Kidney glomerular epithelial cell (primary cell): ENCODE measurements around the gene CHST10.

Source experiments
- DNase-seq: peaks from one replicate; lab custom pipeline; 2025; lab: John Stamatoyannopoulos, UW

CHST10 gene

DNA sequence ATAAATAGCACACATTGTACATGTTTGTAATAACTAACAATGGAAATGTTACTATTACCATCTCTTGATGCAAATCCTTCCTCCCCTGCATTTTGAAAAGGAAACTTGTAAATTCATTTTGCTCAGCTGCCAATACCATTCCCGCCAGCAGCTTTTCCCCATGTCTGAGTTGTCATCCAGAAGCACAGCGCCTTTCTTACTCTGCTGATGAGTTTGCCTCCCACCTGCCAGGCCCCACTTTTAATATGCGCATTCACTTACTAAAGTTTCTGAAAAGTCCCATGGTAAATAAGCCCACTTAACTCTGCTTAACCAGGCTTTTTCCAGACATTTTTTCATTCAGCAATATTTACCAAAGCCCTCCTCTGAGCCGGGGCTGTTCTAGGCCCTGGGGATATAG is 3.9 kb downstream of the CHST10 start:
- no peak for DNase-seq

DNA sequence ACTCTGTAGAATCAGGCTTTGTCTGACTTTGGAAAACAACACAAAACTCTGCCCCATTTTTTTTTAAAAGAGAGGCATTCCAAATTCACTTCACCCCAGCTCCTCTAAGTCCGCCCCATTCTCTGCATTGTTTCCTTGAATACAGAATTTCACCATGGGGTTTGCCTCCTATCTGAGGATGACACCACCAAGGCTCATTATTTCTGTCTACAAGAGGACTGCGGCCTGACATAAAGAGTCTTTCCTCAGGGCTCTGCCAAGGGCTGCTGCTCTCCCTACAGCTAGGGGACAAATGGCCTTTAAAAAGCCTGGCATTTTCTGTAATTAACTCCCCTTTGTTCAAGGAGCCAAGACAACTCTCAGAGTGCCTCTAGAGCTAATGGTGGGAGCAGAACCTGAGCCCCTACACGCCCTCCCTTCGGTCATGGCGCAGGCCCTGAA is 4.6 kb downstream of the CHST10 start:
- DNase-seq: no peak

DNA sequence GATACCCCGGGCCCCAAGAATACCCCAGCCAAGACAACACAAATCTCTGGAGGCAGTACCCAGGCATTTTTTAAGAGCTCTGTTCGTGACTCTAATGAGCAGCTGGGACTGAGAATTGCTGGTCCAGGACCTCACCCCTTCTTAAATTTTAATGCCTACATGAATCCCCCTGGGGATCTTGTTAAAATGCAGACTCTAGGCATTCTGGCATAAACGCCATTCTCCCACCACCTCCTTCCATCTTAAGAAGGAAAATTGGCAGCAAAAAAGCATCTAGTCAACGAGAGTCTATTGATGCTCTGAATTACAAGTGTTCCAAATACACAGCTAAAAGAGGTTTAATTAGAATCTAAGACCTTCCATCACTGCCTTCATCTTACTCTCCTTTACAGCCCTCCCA is 5.0 kb downstream of the CHST10 start:
- no peak for DNase-seq

DNA sequence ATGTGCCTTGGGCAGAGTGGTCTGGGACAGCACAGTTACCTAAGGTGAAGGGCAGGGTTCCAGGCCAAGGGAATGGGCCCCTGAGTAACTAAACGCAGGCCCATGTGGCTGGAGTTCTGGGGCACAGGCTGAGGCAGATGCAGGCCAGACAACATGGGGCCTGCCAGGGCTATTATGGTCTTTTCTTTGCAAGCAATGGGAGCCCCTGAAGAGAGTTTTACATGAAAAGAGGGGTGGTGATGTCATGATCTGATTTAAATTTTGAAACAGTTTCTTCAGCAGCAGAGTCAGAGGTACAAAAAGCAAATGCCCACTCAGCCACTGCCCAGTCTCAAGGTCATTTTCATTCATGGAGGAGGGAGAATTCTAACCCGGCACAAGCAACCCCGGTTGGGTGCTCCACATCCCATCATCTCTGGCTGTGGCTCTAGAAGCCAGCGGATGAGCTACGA is 5.6 kb downstream of the CHST10 start:
- no peak for DNase-seq

DNA sequence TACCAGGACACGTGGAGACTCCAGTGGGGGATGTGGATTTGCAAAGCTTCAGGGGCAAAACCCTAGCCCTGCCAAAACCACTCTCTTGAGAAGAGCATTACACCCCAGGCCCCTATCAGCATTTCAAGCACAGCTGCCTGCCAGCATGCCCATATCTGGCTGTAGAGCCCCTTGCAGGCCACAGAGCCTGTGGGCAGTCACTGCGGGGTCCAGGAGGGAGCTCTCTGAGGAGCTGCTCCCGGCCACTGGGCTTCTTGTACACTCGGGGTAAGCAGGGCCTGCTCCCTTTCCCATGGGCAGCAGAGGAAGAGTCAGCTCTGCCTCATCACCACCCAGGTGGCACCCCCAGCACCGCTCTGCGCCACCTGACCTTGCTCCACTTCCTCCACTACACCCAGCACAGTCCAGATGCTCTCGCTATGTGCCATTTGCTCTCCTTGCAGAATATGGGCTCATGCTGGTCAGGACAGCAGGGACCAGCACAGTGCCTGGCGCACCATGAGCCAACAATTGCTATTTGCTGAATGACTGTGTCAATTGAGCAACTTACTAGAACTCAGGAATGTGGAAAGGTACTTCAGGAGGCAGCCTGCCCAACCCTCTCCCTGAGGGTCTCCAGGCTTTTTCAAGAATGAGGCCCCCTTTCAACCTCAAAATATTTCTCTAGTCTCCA is 7.4 kb downstream of the CHST10 start:
- no peak for DNase-seq

DNA sequence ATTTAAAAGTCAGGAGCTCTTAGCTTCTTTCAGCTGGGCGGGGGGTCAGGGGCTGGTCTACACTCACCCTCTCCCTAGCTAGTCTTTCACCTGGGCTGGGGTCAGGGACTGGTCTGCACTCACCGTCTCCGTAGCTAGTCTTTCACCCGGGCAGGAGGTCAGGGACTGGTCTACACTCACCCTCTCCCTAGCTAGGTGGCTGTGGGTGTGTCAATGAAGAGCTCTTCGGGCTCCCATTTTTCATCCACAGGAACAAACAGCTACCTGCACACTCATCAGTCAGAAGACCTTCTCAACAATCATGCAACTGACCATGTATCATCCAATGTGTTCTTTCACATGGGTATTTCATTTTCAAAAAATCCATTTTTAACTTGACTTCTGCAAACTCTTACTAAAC is 8.0 kb downstream of the CHST10 start:
- no peak for DNase-seq

DNA sequence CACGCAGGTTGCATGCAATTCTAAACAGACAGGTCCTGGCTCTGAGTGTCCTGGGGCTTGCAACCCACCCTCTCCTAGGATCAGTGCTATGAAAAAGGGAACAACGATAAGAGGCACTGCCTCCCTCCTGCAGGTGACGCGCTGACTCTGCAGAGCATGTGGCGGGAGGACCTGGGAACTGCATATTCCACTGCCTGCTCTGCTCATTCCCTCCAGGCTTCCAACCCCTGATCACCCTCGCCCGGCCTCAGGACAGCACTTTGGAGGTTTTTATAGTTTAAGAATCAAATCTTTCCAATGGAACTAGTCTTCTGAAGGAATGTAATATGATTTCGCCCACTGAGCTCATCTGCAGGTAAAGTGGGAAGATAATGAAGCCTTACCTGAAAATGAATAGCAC is 8.5 kb downstream of the CHST10 start:
- DNase-seq: no peak

DNA sequence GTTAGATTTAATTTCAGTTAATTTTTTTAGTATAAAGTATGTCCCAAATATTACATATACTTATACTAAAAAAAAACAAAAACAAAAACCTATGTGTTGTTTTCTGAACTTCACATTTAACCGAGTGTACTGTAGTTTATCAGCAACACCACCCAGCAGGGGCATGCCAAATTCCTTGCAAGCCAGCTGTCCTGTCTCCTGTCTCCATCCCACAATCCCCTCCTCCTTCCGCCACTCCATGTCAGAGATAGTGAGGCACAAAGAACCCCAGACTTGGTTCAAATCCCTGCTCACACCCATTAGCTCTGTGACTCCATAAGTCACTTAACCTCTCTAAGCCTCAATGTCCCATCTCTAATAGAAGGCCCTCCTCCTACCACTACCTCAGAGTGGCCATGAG is 9.4 kb downstream of the CHST10 start:
- no peak for DNase-seq

DNA sequence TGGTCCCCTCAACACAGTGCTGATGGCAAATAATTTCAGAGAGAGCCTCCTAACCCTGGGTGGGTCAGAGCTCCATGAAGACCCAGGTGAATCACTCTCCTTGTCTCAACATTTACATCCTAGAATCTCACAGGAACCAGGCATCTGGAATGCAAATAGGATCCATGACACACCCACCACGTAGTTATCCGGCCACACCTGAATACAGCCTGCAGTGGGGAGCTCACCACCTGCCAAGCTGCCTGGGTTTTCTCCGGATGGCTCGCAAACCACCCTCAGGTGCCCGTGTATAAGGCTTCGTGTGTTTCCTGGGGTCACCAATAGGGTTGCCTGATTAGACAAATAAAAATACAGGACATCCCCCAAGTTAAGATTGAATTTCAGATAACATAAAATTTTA is 9.9 kb downstream of the CHST10 start:
- DNase-seq: no peak

DNA sequence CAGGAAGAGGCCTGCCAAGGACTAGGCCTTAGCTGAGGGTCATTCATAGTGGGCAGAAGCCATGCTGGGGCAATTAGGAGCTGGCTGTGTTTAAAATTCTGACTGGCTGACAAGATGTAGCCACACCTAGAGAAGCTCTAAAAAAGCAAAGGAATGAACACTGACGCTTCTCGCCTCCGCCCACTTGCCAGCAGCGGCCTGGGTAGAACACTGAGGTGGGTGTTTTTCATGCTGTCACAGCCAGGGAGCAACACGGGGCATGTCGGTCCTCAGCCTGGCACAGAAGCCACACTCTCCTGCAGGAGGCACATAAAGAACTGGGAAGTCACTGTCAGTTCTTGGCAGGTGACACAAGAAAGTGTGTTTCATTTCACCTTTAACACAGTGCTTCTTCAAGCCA is 10.4 kb downstream of the CHST10 start:
- no peak for DNase-seq

DNA sequence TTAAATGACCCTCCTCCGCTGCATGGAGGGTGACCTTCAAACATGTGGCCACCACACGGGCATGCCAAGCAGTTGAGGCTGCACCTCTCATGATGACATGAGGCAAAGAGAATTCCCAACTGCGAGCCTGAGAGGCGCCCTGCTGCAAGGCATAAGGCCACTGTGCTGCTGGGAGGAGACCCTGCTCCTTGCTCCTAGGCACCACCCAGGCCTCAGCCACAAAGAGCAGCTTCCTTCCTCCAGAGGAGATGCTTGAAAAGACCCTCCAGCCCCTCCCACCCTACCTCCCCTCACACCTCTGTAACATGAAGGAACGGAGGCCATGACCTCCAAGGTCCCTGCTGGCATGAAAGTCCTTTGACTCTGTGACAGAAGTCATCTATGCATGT is 11.4 kb downstream of the CHST10 start:
- DNase-seq: no peak

DNA sequence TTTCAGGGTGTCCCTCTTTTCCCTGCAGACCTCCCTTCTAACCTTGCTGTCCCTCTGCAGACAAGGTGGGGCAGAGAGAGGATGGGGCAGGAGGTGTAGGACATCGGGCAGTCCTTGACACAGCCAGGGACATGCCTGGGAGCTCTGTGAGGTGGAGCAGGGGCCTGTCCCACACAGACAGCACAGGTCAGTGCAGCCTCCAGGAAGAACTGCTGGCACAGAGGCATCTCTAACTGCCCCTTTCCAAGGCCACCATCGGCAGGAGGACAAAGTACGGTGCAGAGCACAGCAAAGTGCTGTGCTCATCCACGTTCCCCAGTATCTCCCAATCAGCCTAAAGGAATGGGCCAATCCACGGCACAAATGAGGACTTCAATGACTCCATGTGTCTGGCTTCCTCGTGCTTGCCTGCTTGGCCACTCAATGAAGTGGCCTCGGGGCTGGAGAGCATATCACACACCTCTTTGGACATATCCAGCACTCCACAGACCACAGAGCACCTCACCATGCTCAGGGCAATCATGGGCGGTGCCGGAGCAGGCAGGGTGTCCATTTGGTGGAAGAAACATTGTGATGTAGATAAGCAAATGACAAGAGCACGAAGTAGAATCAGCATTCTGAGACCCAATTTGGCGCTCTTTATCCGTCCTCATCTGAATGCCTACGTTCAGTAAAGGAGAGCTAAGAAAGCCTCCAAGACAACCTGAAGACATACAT is 11.9 kb downstream of the CHST10 start:
- no peak for DNase-seq

DNA sequence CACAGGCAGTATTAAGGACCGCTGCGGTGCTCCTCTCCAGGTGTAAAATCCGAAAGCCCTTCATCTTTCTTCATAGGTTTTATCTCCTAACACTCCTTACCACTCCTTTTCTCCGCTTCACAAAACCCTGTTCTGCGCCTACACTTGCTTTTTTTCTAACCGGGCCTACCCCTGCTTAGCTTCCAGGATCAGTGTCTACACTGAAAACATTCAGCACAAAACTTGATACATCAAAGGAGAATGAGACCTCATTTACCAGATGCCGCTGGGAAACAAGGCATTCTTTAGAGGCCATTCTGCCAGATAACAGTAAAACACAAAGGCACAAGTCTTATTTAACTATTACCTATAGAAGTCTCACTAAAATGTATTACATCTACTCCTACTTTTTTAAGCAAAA is 13.1 kb downstream of the CHST10 start:
- DNase-seq: no peak

DNA sequence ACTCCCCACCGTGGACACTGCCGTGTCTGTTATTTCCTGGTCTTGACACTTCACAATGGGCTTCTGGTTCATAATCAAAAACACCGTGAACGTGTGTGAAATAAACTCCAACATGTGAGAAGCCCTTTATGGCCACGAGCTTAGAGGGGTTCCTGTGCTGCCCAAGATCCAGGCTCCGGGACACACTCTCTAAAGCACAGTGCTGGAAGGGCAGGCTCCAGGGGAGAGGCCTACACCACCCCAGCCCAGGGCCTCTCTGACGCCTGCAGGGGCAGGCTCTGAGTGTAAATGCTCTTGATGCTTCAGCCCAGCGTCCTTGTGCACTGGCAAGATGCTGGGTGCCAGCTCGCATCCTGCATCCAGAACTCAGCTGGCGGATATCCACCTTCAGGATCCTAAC is 13.7 kb downstream of the CHST10 start:
- DNase-seq: no peak

DNA sequence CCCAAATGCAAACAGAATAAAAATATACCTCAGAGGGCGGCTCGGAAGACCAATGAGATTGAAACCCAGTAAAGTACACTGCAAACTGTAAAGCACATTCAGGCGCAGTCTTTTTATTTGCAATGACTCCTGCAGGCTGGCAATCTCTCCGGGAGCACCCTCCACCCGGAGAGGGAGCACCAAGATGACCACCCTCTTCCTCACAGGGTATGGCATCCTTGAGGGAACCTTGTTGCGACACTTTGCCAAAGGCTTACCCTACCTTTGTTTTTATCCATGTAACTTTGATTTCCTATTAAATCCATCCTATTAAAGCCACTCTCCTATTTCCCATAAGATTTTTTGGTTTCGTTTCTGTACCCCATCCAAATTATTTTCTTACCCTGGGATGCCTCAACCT is 16.2 kb downstream of the CHST10 start:
- DNase-seq: no peak

DNA sequence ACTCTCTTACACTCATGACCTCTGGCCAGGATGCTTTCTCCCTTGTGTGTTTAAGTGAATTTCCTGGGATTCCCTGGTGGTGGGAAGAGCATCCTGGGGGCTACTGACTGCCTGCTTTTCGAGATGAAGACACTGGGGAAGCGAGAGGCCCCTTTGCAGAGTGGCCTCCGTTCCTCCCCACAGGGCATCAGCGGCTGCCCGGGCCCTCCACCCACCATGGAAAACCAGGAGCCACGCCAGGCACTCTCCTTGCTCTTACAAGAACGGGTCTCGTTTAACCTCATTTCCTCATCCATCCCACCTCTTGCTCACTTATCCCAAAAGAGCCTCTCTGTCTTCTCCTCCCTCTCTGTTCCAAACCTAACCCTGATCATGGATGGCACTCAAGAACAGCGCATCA is 17.8 kb downstream of the CHST10 start:
- DNase-seq: no peak

DNA sequence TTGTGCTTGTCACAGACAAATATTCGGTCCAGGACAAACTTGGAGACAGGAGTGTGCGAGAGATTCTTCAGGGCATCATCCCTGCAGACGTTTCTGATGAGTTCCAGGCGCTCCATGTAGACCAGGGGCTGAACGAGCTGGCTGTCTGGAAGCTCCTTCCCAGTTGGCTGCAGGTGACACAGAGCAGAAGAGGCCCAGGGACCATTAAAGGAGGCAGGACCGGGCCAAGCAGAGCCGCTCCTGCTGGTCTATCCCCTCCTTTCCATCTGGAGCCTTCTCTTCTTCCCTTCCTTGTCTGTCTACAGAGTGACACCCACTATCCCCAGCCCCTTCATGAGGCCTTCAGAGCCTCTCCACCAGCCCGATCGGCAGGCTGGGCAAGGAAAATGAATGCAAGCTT is 19.5 kb downstream of the CHST10 start:
- no peak for DNase-seq

DNA sequence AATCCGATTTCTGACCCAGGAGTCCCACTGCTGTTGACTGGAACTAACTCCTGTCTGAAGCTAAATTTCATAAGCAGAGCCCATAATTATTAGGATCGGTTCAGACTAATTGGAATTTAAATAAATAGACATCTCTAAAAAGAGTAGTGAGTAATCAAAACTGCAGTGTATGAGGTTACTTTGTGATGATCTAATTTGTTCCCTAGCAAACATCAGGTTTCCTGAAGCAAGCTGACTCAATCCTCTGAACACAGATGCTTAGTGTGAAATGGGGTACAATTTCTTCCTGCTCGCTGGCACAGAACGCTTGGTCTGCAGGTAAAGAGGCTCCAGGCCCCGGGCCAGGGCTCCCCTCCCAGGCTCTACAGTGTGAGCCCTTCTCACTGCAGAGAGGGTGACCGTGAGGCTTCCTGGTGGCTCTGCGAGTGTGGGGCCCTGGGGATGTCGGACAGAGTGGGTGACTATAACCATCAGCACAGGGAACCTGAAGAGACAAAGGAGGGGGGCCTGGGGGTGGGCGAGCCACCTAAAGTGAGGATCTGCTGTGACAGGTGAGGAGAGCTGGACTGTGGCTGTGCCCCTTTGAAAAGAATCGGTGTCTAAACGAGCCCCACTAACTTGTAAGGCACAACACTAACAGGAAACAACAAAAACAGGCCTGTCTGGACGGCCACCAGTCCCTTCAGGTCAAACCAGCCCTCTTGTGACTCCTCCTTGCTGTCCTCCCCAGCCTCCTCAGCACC is 20.2 kb downstream of the CHST10 start:
- DNase-seq: no peak

DNA sequence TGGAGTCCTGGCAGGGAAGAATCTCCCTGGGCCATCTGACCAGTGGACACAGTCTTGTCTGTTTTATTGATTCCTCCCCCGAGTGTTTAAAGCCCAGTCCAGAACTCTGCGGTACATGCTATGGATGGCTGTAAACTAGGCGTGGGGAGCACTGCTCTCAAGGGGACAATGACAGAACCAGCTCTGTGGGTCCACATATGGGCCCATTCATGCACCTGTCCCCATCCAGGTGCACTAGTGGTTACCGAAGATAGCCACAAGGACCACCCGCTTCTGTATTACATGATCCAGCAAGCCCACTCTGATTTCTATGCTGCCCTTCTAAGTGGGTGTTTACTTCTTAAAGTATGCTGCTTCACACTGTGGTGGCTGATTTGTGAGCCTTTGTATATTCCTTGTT is 21.0 kb downstream of the CHST10 start:
- DNase-seq: no peak

DNA sequence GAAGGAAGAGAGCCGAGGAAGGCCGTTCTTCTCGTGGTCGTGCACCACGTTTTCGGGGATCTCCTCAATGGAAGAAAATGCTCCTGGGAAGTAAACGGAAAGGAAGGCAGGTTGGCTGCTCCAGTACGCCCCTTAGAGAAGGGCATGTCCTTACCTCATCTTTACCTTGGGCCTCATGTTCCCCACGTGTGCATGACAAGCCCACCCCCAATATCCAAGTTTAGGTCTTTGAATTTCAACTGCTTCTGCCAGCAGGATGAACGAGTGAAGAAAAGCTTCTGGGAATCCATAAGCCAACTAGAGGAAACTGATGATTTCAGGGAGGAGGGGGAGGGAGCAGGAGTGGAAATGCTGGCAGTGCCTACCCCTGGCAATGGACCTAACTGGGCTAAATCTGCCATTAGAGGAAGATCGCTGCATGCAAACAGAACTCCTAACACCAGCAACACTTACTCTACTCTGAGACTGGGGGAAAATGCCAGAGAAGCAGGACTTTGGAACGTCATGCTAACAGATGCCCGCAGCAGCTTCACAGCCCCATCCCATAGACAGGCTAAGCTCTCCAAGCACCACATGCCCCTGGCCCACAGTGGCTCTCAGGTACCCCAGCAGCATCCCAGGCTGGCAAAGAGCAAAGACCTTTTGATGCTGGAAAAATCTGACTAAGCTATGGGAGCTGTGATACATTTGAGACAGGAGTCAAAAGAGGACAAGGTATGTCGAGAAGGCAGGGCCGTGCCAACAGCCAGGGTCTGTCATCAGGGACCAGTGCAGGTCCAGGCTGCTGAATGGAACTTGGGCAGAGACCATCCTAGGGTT is 21.7 kb downstream of the CHST10 start:
- no peak for DNase-seq

DNA sequence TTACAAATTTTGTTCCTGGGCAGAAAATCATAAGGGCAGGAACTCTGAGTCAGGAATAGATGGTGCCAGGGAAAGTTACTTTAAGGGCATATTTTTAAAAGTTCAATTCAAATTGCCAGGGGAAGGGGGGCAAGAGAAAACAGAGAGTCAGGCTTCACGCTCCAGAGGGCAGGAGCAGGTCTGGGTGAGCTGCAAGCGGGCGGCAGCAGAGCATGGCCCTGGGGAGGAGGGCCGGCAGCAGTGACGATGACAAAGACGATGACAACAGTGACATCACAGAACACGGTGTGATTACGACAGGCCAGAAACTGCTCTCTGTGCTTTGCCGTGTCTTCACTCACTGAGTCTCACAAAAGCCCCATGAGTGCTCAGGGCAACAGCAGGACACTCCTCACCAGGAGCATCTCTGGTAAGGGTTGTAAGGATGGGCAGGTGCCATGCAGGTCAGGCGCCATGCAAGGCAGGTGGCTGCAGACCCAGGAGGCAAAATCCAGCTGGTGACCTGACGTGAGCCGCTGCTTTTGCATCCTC is 23.3 kb downstream of the CHST10 start:
- peak; percentile 26 for DNase-seq

DNA sequence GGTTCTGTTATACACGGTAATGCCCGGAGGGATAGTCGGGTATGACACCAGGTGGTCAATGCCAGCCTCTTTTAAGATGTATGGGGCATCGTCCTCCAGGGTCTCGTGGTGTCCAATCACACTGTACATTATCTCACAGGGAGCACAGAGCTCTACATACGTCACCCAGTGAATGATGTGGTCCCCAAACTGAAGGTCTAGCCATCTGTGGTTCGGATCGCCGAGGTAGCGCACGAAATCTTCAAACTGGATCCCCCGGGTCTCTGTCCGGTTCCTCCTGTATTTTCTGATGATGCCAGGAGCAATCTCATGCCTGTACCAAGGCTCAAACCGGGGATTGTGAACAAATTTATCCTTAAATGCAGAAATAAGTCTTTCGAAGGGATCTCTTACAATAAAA is 24.1 kb downstream of the CHST10 start:
- no peak for DNase-seq
